Smooth muscle cell (in vitro differentiated cells): Measurements from ENCODE around the gene MTA1. TPM values are rescaled to one million over a fixed set of nuclear protein-coding genes. Genes with fewer than 3 reads are reported as not detected.

Source experiments
- DNase-seq: peaks from one replicate; lab custom pipeline; 2025; ENCODE audit not compliant: unreplicated experiment; lab: John Stamatoyannopoulos, UW
- H2AFZ ChIP-seq: fragments of 200-600 bp; sonication (generic); 2 replicates; pipeline ENCODE4 v1.6.0; 2016; ENCODE audit warnings: antibody characterized with exemption, low read depth, mild to moderate bottlenecking
- H3F3A ChIP-seq: fragments of 200-600 bp; sonication (generic); 2 replicates; pipeline ENCODE4 v1.6.0; 2017; ENCODE audit warnings: antibody characterized with exemption, low read depth
- H3K27ac ChIP-seq: fragments of 200-600 bp; sonication (generic); 2 replicates; pipeline ENCODE4 v1.5.1; 2016; ENCODE audit warnings: low read depth, mild to moderate bottlenecking
- H3K27me3 ChIP-seq: fragments of 200-600 bp; sonication (generic); 2 replicates; pipeline ENCODE4 v1.6.1; 2016; ENCODE audit warnings: low read depth, mild to moderate bottlenecking
- H3K36me3 ChIP-seq: fragments of 200-600 bp; sonication (generic); 2 replicates; pipeline ENCODE4 v1.5.1; 2016; ENCODE audit warnings: low read depth
- H3K4me1 ChIP-seq: fragments of 200-600 bp; sonication (generic); 2 replicates; pipeline ENCODE4 v1.5.1; 2016; ENCODE audit warnings: low read depth
- H3K4me2 ChIP-seq: fragments of 200-600 bp; sonication (generic); 2 replicates; pipeline ENCODE4 v1.6.0; 2016; ENCODE audit warnings: mild to moderate bottlenecking
- H3K4me3 ChIP-seq: fragments of 200-600 bp; sonication (generic); 2 replicates; pipeline ENCODE4 v1.5.1; 2016; ENCODE audit warnings: mild to moderate bottlenecking
- H3K79me2 ChIP-seq: fragments of 200-600 bp; sonication (generic); 2 replicates; pipeline ENCODE4 v1.6.0; 2016; ENCODE audit warnings: low read depth, mild to moderate bottlenecking
- H3K9ac ChIP-seq: fragments of 200-600 bp; sonication (generic); 2 replicates; pipeline ENCODE4 v1.6.0; 2016; ENCODE audit warnings: low read depth
- H3K9me3 ChIP-seq: fragments of 200-600 bp; sonication (generic); replicated peaks from 2 replicates; pipeline ENCODE4 v1.5.1; 2016; ENCODE audit warnings: low read depth
- H4K20me1 ChIP-seq: fragments of 200-600 bp; sonication (generic); 2 replicates; pipeline ENCODE4 v1.6.0; 2016; ENCODE audit warnings: low read depth
- CTCF ChIP-seq: fragments of 200-600 bp; sonication (generic); IDR thresholded peaks from 2 replicates; pipeline ENCODE4 v1.5.1; 2017; ENCODE audit warnings: borderline replicate concordance, mild to moderate bottlenecking, antibody characterized with exemption; ENCODE audit not compliant: insufficient read depth, poor library complexity, severe bottlenecking
- WGBS: methylation state at CpG from one replicate; pipeline ENCODE4 v1.1.7; 2016; ENCODE audit warnings: low lambda C conversion rate; 5-methylcytosine and 5-hydroxymethylcytosine counted together
- polyA plus RNA-seq: library from polyadenylated mRNA; unstranded; fragments of >200 nt; fragmentation: Nextera tagmentation; extraction: Ambion mirVana; gene quantifications from 2 replicates; pipeline ENCODE4 v1.2.1, GENCODE V29; 2016
- total RNA-seq: library from RNA; depleted of rRNA; stranded (reverse); fragments of >200 nt; gene quantifications from 2 replicates; pipeline ENCODE4 v1.2.3, GENCODE V29; 2014

The MTA1 gene
- total and polyA plus RNA-seq, 2 experiments from 2014 or later = 41.3 to 48.7 TPM

GRCh38 chr14:105489542-105490266 lies 70.1 kb downstream of the MTA1 start:
- WGBS = 25% methylated on average over 6 of the region's 44 CpGs
- H3K9me3 ChIP-seq = no peaks in the 10 kb centered on the region
- peak overlapping the region; percentile 56 for H2AFZ ChIP-seq
- peak; percentile 46 for TF ChIP-seq CTCF
- no peaks in the 10 kb centered on the region for H3K36me3 ChIP-seq
- peak; percentile 39 for DNase-seq
- no peaks in the 10 kb centered on the region for H3F3A ChIP-seq
- H3K79me2 ChIP-seq = no peaks in the 10 kb centered on the region
- peak overlapping the region; percentile 85 for H3K9ac ChIP-seq
- H3K4me3 ChIP-seq = peak overlapping the region; percentile 76
- peak overlapping the region; percentile 99 for H3K4me2 ChIP-seq
- peaks cover 11% of the 10 kb centered on the region for H3K27me3 ChIP-seq
- peak overlapping the region; percentile 67 for H3K27ac ChIP-seq
- H4K20me1 ChIP-seq = no peaks in the 10 kb centered on the region
- H3K4me1 ChIP-seq = peaks cover 6% of the 10 kb centered on the region

- Histone ChIP-seq H3K9ac (peak overlapping the region; percentile 85), H3K9me3 (no peaks in the 10 kb centered on the region), H3K27me3 (peaks cover 11% of the 10 kb centered on the region), H3K27ac (peak overlapping the region; percentile 67), H3K4me2 (peak overlapping the region; percentile 99), H2AFZ (peak overlapping the region; percentile 56), H3K4me1 (peaks cover 6% of the 10 kb centered on the region), H3K79me2 (no peaks in the 10 kb centered on the region), H3K36me3 (no peaks in the 10 kb centered on the region), H3F3A (no peaks in the 10 kb centered on the region), H4K20me1 (no peaks in the 10 kb centered on the region), H3K4me3 (peak overlapping the region; percentile 76)
- TF ChIP-seq CTCF = no peak
- WGBS = 2% methylated on average over 30 of the region's 33 CpGs
- DNase-seq = no peak
These were observed 70.6 kb downstream of the MTA1 start for GRCh38 chr14:105490267-105490571.

- H3K4me2 ChIP-seq = peak within 1 kb of the TSS; percentile 99
- H3F3A ChIP-seq = no peaks in the 10 kb centered on the region
- H2AFZ ChIP-seq = peak within 1 kb of the TSS; percentile 56
- 14% methylated on average over 64 of the region's 94 CpGs for WGBS
- H3K4me3 ChIP-seq = peak within 1 kb of the TSS; percentile 76
- peaks cover 11% of the 10 kb centered on the region for H3K27me3 ChIP-seq
- peak; percentile 100 for DNase-seq
- no peaks in the 10 kb centered on the region for H3K9me3 ChIP-seq
- peak within 1 kb of the TSS; percentile 85 for H3K9ac ChIP-seq
- peak within 1 kb of the TSS; percentile 67 for H3K27ac ChIP-seq
- H3K79me2 ChIP-seq = no peaks in the 10 kb centered on the region
- H3K4me1 ChIP-seq = peaks cover 6% of the 10 kb centered on the region
- no peaks in the 10 kb centered on the region for H4K20me1 ChIP-seq
- H3K36me3 ChIP-seq = no peaks in the 10 kb centered on the region
- TF ChIP-seq CTCF = peak; percentile 66
These were observed 71.1 kb downstream of the MTA1 start, which contains the start of gene TEDC1 for GRCh38 chr14:105490572-105491365. Gene TEDC1 (plus strand): TSS chr14:105491246. CDS start chr14:105491376, 130 bp downstream.
